Anterior cingulate cortex (tissue), 58 donors: ENCODE measurements around the gene ARMC6.
"Not testable (repeated sequence)": the region's sequence is repeated elsewhere in the genome, so short reads cannot be mapped to it uniquely, and the experiment has no call there.

Experiments used
- DNase-seq, 58 donors: peaks; one replicate each; lab custom pipeline; 2025; lab: John Stamatoyannopoulos, UW

ARMC6 gene

DNA sequence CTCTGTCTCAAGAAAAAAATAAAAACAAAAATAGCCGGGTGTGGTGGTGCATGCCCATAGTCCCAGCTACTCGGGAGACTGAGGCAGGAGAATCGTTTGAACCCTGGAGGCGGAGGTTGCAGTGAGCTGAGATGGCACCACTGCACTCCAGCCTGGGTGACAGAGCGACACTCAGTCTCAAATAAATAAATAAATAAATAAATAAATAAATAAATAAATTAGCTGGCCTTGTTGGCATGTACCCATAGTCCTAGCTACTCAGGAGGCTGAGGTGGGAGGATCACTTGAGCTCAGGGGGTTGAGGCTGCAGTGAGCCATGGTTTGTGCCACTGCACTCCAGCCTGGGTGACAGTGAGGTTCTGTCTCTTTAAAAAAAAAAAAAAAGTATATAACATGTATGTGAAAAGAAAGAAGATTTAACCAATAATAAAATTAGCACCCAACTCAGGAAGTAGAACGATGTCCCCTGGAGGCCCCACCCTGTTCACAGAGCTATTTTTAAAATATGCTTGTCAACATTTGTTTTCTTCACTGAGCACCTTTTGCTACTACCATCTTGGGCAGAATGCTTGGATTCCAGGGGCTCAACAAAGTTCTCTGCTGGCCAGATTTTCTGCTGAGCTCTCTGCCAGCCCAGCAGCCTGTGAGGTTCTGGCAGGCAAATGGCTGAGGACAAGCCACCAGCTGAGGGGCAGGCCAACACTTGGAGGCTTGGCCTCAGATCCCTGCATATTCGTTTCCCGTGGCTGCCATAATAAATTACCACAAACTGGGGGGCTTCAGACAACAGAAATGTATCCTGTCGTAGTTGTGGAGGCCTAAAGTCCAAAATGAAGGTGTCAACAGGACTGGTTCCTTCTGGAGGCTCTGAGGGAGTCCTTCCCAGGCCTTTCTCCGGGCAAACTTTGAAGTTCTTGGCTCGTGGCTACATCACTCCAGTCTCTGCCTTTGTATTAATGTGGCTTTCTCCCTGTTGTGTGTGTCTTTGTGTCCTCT is 35.6 kb downstream of the ARMC6 start:
- peak in 24 of 58 donors; percentile 3 to 45 (median 19) for DNase-seq

- DNase-seq: no peak
Observed at GRCh38 chr19:19071897-19072296, 38.5 kb downstream of the ARMC6 start.

DNA sequence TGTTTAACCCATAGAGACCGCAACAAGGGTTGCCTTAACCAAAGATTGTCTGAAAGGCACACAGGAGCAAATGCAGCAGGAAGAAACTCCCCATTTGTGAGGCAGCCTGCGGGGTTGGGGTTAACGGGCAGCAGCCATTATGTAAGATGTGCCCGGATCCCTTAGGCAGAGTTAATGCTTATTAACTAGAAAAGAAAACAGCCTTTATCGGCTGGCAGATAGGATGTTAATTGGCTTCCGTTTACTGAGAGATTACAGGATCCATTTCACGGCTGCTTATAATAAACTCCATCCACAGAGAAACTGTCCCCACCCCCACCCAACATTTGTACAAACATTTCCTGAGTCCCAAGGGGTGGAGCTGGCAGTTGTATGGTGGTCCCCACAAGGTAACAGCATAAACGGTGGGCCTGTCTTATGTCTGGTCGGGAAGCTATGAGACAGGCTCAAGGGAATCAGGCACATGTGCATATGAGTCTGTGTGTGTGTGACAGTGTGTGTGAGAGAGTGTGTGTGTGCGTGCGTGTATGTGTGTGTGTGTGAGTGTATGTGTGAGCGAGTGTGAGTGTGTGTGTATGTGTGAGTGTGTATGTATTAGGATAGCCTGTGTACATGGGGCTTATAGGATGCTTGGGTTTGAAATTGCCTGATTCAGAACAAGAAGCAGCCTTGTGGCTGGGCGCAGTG is 40.9 kb downstream of the ARMC6 start:
- no peak for DNase-seq

DNA sequence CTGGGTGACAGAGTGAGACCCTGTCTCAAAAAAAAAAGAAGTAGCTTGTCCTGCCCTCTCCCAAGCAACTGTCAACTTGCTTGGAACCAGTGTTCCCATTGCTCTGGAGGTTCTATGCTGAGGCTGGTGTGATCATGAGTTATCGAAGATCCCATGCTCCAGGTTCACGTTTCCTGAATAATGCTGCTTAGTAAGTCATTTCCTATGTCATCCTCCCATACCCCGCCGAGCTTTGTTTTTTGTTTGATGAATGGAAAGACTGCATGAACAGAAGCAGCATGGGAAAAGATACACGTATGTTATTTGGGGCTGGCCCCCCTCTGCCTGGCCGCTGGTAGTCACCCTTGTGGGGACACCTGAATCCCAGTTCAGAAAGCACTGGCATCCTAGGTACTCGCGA is 41.7 kb downstream of the ARMC6 start:
- no peak for DNase-seq

DNA sequence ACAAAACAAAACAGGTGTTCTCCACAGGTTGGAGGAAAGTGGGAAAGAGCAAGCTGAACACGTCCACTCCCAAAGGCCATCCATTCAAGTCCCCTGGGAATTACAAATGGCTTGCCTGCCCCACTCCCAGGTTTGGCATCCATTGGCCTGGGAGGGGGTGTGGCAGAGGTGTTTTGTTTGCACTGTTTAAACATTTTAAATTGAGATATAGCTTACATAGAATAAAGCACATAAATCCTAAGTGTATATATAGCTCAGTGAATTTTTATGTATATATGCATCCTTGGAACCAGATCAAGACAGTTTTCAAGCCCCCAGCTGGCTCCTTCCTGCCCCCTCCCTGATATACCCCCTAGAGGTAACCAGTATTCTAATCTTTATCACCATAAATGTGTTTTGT is 43.1 kb downstream of the ARMC6 start:
- no peak for DNase-seq

DNA sequence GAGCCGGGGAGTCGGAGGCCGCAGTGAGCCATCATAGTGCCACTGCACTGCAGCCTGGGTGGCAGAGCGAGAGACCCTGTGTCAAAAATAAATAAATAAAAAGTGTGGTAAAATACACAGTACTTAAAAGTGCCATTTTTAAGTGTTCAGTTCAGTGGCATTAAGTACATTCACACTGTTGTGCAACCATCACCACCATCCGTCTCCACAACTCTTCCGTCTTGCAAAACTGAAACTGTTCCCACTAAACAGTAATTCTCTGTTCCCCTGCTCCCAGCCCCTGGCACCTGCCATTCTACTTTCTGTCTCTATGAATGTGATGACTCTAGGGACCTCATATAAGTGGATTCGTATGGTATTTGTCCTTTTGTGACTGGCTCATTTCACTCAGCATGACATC is 43.7 kb downstream of the ARMC6 start:
- DNase-seq: no peak

- no peak for DNase-seq
Observed at GRCh38 chr19:19078801-19079200, 45.4 kb downstream of the ARMC6 start.

- DNase-seq: no peak
Observed at GRCh38 chr19:19079571-19079970, 46.2 kb downstream of the ARMC6 start.

GRCh38 chr19:19081642-19082151 is 48.3 kb downstream of the ARMC6 start:
- DNase-seq: no peak

- DNase-seq: no peak
Observed at GRCh38 chr19:19083413-19084178, 50.2 kb downstream of the ARMC6 start.

- no peak for DNase-seq
Observed at GRCh38 chr19:19087676-19088075, 54.3 kb downstream of the ARMC6 start.

GRCh38 chr19:19094513-19094912 is 61.1 kb downstream of the ARMC6 start:
- no peak for DNase-seq

GRCh38 chr19:19095691-19096090 is 62.3 kb downstream of the ARMC6 start:
- no peak for DNase-seq

GRCh38 chr19:19096641-19097627 is 63.5 kb downstream of the ARMC6 start:
- no peak for DNase-seq

DNA sequence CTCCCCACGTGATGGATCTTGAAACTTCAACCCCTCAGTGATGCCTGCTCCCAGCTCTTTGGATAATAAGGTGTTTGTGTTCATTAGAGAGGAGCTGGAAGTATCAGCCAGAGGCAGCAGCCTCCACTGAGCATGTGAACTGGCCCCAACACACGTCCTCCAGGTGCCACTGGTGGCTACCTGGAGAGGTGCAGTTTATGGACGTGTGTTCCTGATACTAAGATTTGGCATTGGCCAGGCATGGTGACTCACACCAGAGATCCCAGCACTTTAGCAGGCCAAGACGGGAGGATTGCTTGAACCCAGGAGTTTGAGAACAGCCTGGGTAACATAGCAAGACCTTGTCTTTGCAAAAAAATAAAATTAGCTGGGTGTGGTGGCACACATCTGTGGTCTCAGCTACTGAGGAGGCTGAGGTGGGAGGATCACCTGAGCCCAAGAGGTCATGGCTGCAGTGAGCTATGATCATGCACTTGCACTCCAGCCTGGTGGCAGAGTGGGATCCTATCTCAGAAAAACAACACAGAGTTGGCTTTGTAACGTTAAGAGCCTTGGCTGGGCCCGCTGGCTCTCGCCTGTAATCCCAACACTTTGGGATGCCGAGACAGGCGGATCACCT is 64.8 kb downstream of the ARMC6 start:
- DNase-seq: no peak

- DNase-seq: no peak
Observed at GRCh38 chr19:19098703-19099632, 65.6 kb downstream of the ARMC6 start.

DNA sequence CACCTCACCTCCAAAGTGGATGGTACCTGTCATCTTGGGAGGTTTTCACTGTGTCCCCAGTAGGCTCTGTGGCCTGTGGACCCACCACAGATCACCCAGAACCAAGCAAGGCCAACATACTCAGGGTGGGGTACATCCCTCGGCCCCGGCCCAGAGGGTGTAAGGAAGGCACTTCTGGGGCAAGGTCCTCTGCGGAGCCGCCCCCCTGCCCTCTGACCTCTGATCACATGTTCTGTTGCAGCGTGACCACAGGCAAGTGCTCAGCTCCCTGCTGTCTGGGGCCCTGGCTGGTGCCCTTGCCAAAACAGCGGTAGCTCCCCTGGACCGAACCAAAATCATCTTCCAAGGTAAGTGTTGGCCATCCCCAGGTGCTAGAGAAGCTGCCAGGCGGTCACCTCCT is 68.1 kb downstream of the ARMC6 start:
- no peak for DNase-seq

- not testable (repeated sequence) for DNase-seq
Observed at GRCh38 chr19:19102566-19102965, 69.2 kb downstream of the ARMC6 start.
